Renal cortex interstitium (tissue), 11 donors: ENCODE results near the gene COX7A2. TPM values are rescaled to one million over a fixed set of nuclear protein-coding genes. Genes with fewer than 3 reads are reported as not detected.

Experiments
- DNase-seq, 11 donors: peaks; one replicate each; pipeline ENCODE4 v3.0.0-alpha.2; 2013; ENCODE audit warnings: low read depth in 9 of 11, low spot score in 4 of 11; ENCODE audit errors: extremely low read depth in 1 of 11
- polyA plus RNA-seq, 3 donors: library from polyadenylated mRNA; unstranded; fragments of 120-200 nt; gene quantifications; one replicate each; pipeline ENCODE4 v1.2.1, GENCODE V29; 2013; ENCODE audit not compliant: insufficient read length in 3 of 3

COX7A2 gene
- polyA plus RNA-seq, 3 donors = 259 to 291 (median 281) TPM

- no peak for DNase-seq
These were observed 35.8 kb upstream of the COX7A2 start for GRCh38 chr6:75279418-75279817.

- DNase-seq = no peak
These were observed 35.0 kb upstream of the COX7A2 start for GRCh38 chr6:75278474-75279077.

- no peak for DNase-seq
These were observed 31.5 kb upstream of the COX7A2 start for GRCh38 chr6:75275067-75275466.

- DNase-seq = no peak
These were observed 29.4 kb upstream of the COX7A2 start for GRCh38 chr6:75273009-75273408.

- DNase-seq = no peak
These were observed 28.7 kb upstream of the COX7A2 start for GRCh38 chr6:75272145-75272840.

- DNase-seq = no peak
These were observed 25.4 kb upstream of the COX7A2 start for GRCh38 chr6:75268988-75269354.

GRCh38 chr6:75268121-75268987 lies 24.8 kb upstream of the COX7A2 start:
- DNase-seq = no peak

- no peak for DNase-seq
These were observed 23.9 kb upstream of the COX7A2 start for GRCh38 chr6:75267461-75267860.

- no peak for DNase-seq
These were observed 23.2 kb upstream of the COX7A2 start for GRCh38 chr6:75266716-75267291.

GRCh38 chr6:75263401-75263750 lies 19.8 kb upstream of the COX7A2 start:
- DNase-seq = no peak

- no peak for DNase-seq
These were observed 19.3 kb upstream of the COX7A2 start for GRCh38 chr6:75262716-75263400.

GRCh38 chr6:75261299-75261698 lies 17.7 kb upstream of the COX7A2 start:
- DNase-seq = no peak

- DNase-seq = no peak
These were observed 13.9 kb upstream of the COX7A2 start for GRCh38 chr6:75257343-75258087.

- no peak for DNase-seq
These were observed 7.0 kb upstream of the COX7A2 start for GRCh38 chr6:75250552-75250951.

GRCh38 chr6:75249837-75250236 lies 6.2 kb upstream of the COX7A2 start:
- DNase-seq = no peak

- DNase-seq = no peak
These were observed 2.8 kb upstream of the COX7A2 start for GRCh38 chr6:75246386-75246785.

- no peak for DNase-seq
These were observed 523 bp upstream of the COX7A2 start for GRCh38 chr6:75244063-75244584.

- no peak for DNase-seq
These were observed 7.0 kb downstream of the COX7A2 start for GRCh38 chr6:75236630-75237029.
